Vagina (tissue), 2 donors: ENCODE data around the gene BRI3.

Source experiments
- CTCF ChIP-seq, 3 experiments: fragments of 450-650 bp in 2 of 3; fragments of 200-600 bp in 1 of 3; sonication (generic) in 1 of 3; IDR thresholded peaks; one replicate each; pipeline ENCODE4 v1.5.1; 2017 to 2019; ENCODE audit warnings: antibody characterized with exemption in 3 of 3, mild to moderate bottlenecking in 2 of 3, moderate library complexity in 2 of 3
- POLR2AphosphoS5 ChIP-seq, 2 donors: sonication (generic); formaldehyde crosslinking; IDR thresholded peaks; one replicate each; pipeline ENCODE4 v1.9.0; 2017; ENCODE audit warnings: antibody characterized with exemption in 2 of 2, mild to moderate bottlenecking in 2 of 2, low read depth in 1 of 2; ENCODE audit not compliant: insufficient read depth in 1 of 2

DNA sequence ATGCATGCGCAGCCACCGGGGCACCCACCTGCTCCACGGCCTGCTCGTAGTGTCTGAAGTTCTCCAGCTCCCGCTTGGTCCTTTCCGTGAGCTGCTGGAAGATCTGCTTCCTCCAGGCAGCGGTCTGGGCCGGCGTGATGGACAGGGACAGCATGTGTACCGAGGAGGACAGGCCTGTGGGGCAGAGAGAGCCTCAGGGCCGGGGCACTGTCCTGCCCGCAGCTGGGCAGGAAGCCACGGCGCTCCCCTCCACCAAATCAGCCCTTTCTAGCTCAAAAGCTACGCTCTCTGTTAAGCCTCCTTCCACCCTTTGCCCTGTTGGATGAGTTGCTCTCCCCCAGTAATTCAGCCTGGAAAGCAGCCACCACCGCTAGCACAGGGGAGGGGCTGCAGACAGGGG lies 48.7 kb upstream of the BRI3 start:
- TF ChIP-seq CTCF (IDR thresholded peaks at IDR 0.05) (no peak), POLR2AphosphoS5 (IDR thresholded peaks at IDR 0.05; ENCODE audit: insufficient read depth in 1 of 2, low read depth in 1 of 2) (no peak)
